Muscle of leg (tissue), 16 donors: ENCODE measurements around the gene DBNL. TPM values are rescaled to one million over a fixed set of nuclear protein-coding genes. Genes with fewer than 3 reads are reported as not detected.
"Not testable (repeated sequence)": the region's sequence is repeated elsewhere in the genome, so short reads cannot be mapped to it uniquely, and the experiment has no call there.

Source experiments
- DNase-seq: peaks from one replicate; pipeline ENCODE4 v3.0.0; 2013
- H3K27ac ChIP-seq: one replicate; pipeline ENCODE4 v1.5.1; 2013; ENCODE audit warnings: mild to moderate bottlenecking, low read length, control low read depth
- H3K27me3 ChIP-seq: one replicate; pipeline ENCODE4 v1.6.1; 2013; ENCODE audit warnings: low read length; ENCODE audit not compliant: control insufficient read depth, insufficient read depth
- H3K36me3 ChIP-seq: one replicate; pipeline ENCODE4 v1.6.1; 2013; ENCODE audit warnings: low read length; ENCODE audit not compliant: control insufficient read depth, insufficient read depth
- H3K4me1 ChIP-seq: one replicate; pipeline ENCODE4 v1.6.1; 2013; ENCODE audit warnings: low read length; ENCODE audit not compliant: control insufficient read depth, insufficient read depth
- H3K4me3 ChIP-seq: one replicate; pipeline ENCODE4 v1.5.1; 2013; ENCODE audit warnings: low read length, control low read depth
- H3K9me3 ChIP-seq: replicated peaks from 2 replicates; pipeline ENCODE4 v1.6.1; 2013; ENCODE audit warnings: low read depth, low read length; ENCODE audit not compliant: control insufficient read depth
- WGBS: methylation state at CpG from one replicate; pipeline ENCODE4 v1.1.5; 2013; ENCODE audit warnings: missing lambda C conversion rate; ENCODE audit not compliant: insufficient coverage; 5-methylcytosine and 5-hydroxymethylcytosine counted together
- long read RNA-seq, 11 donors: transcript quantifications; one replicate each; lab custom pipeline, GENCODE V29; 2026
- polyA plus RNA-seq, 8 donors: library from polyadenylated mRNA; unstranded; fragments of 120-200 nt; gene quantifications; one replicate each; pipeline versions ENCODE4 v1.2.1 to v1.2.3, GENCODE V29; 2013; ENCODE audit warnings: inconsistent platforms in 1 of 8, low replicate concordance in 1 of 8; ENCODE audit not compliant: insufficient read length in 8 of 8, insufficient read depth in 1 of 8
- total RNA-seq: library from RNA; stranded (reverse); fragments of 120-200 nt; gene quantifications from one replicate; pipeline ENCODE4 v1.2.4, GENCODE V29; 2013

DBNL gene
- 45.4 TPM for total RNA-seq
- 10 to 100 TPM; 41.8 to 58.8 (median 48.0) TPM for polyA plus RNA-seq
- long read RNA-seq, donor 1, transcript DBNL-210 (13 exons, 1,808 nt): major isoform, 5 of 237 reads
- long read RNA-seq, donor 1, partial matches to known transcripts: 221 of 237 reads
- long read RNA-seq, donor 1, other reads (novel, unspliced or antisense): 7 of 237 reads
- long read RNA-seq, donor 2, full-length matches to known transcripts: 2 of 26 reads
- long read RNA-seq, donor 2, partial matches to known transcripts: 0 of 26 reads
- long read RNA-seq, donor 2, other reads (novel, unspliced or antisense): 24 of 26 reads
- long read RNA-seq, donor 3, full-length matches to known transcripts: 17 of 649 reads
- long read RNA-seq, donor 3, partial matches to known transcripts: 60 of 649 reads
- long read RNA-seq, donor 3, other reads (novel, unspliced or antisense): 572 of 649 reads
- long read RNA-seq, donor 4, transcript DBNL-210 (13 exons, 1,808 nt): major isoform, 7 of 11 reads
- long read RNA-seq, donor 4, partial matches to known transcripts: 0 of 11 reads
- long read RNA-seq, donor 4, other reads (novel, unspliced or antisense): 0 of 11 reads
- long read RNA-seq, donor 5, transcript DBNL-220 (13 exons, 2,117 nt): minor isoform, 5 of 21 reads
- long read RNA-seq, donor 5, transcript DBNL-210 (13 exons, 1,808 nt): major isoform, 14 of 21 reads
- long read RNA-seq, donor 5, partial matches to known transcripts: 0 of 21 reads
- long read RNA-seq, donor 5, other reads (novel, unspliced or antisense): 0 of 21 reads
- long read RNA-seq, donor 6, transcript DBNL-210 (13 exons, 1,808 nt): major isoform, 11 of 18 reads
- long read RNA-seq, donor 6, transcript DBNL-220 (13 exons, 2,117 nt): minor isoform, 6 of 18 reads
- long read RNA-seq, donor 6, partial matches to known transcripts: 0 of 18 reads
- long read RNA-seq, donor 6, other reads (novel, unspliced or antisense): 0 of 18 reads
- long read RNA-seq, donor 7, transcript DBNL-220 (13 exons, 2,117 nt): minor isoform, 7 of 335 reads
- long read RNA-seq, donor 7, transcript DBNL-210 (13 exons, 1,808 nt): major isoform, 10 of 335 reads
- long read RNA-seq, donor 7, partial matches to known transcripts: 309 of 335 reads
- long read RNA-seq, donor 7, other reads (novel, unspliced or antisense): 9 of 335 reads
- long read RNA-seq, donor 8, partial matches to known transcripts: 0 of 4 reads
- long read RNA-seq, donor 8, other reads (novel, unspliced or antisense): 0 of 4 reads
- long read RNA-seq, donor 9, partial matches to known transcripts: 0 of 5 reads
- long read RNA-seq, donor 9, other reads (novel, unspliced or antisense): 0 of 5 reads
- long read RNA-seq, donor 10, transcript DBNL-220 (13 exons, 2,117 nt): minor isoform, 5 of 527 reads
- long read RNA-seq, donor 10, transcript DBNL-210 (13 exons, 1,808 nt): major isoform, 13 of 527 reads
- long read RNA-seq, donor 10, partial matches to known transcripts: 102 of 527 reads
- long read RNA-seq, donor 10, other reads (novel, unspliced or antisense): 407 of 527 reads
- long read RNA-seq, donor 11, partial matches to known transcripts: 376 of 390 reads
- long read RNA-seq, donor 11, other reads (novel, unspliced or antisense): 10 of 390 reads

DNA sequence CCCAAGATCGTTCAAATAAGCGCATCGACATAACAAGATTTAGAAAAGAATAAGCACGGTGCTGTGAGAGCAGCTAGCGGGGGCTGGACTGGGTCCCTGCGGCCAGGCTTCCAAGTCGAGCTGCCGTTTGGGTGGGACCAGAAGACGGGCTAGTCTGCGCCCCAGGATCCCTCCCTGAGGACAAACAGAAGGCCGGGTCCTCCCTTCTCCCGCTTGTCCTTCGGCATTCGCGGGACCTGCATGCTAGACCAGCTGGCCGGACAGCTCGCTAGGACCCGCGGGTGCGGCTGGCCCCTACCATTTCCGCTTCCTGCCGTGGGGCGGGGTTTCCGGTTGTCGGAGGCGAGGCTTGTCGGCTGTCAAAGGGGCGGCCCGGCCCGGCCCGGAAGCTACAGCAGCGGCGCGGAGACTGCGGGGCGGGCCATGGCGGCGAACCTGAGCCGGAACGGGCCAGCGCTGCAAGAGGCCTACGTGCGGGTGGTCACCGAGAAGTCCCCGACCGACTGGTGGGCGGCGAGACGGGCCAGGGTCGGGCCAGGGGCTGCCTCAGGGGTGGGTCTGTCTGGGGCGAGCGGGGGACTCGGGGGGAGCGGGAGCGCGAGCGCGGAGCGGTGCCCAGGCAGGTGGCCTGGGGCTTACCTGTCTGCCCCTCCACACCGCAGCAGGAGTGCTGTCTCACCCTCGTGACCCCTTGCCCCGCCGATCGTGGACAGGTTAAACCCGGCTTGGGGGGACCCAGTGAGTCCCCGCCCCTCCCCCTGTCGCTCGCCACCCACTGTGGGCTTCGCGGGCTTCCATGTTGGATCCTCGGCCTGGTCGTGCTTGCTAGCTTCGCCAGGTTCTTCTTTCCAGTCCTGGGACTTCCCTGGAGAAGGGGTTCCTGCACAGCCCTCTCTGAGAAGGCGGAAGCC, at the start of gene DBNL:
DBNL (plus strand) TSS at position 388 of the 911 bp plus-strand sequence; CDS start at position 424, 36 bp downstream.
- H3K4me1 ChIP-seq: peaks cover 25% of the 10 kb centered on the region
- under 1% methylated on average over 67 of the region's 74 CpGs for WGBS

DNA sequence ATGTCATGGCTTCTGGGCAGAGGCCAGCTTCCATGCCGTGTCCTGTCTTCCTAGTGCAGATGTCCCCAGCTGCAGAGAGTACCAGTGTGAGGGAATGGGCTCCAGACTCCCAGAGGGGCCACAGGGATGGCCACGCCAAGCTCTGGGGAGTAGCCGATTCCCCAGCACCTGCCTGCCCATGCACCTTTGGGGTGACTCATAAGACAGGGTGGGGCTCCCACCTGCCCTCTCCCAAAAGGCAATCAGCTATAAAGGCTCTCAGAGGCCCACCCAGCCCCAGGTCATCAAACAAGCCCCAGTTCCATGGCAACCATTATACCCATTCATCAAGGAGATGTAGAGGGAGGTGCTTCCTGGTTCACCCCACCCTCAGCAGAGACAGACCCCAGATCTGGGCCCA, 47.0 kb upstream of the DBNL start, which contains the start of gene SPDYE1:
SPDYE1 (plus strand) TSS at position 366 of the 400 bp plus-strand sequence. CDS start 2,053 bp downstream, outside the sequence.
- H3K4me1 ChIP-seq, H3K27ac ChIP-seq, DNase-seq, H3K4me3 ChIP-seq, H3K27me3 ChIP-seq, H3K36me3 ChIP-seq, H3K9me3 ChIP-seq: not testable (repeated sequence)
- 100% methylated on average over 1 of the region's 3 CpGs for WGBS

More for the DNA sequence above, at the start of gene DBNL:
- peak within 1 kb of the TSS; percentile 94 for H3K4me3 ChIP-seq
- H3K36me3 ChIP-seq: peaks cover 22% of the 10 kb centered on the region
- no peaks in the 10 kb centered on the region for H3K9me3 ChIP-seq
- peaks cover 2% of the 10 kb centered on the region for H3K27me3 ChIP-seq
- peak within 1 kb of the TSS; percentile 83 for H3K27ac ChIP-seq
- DNase-seq: peak; percentile 95

DNA sequence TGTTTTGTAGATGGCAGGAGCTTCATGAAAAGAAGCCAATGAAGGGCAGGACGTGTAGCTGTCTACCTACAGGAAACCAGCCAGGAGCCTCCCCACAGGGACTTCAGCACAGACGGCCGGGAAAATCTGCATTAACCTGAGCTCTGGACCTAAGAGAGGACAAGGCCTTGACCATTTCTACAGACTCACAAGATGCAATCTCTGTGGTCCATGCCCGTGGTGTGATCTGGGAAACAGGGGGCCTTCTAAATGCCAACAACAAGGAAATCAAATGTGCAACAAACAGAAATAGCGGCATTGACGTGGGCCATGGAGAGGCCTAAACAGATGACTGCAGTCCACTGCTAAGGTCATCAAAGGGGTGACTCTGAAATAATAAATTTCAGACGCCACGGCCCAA, 32.4 kb upstream of the DBNL start:
- not testable (repeated sequence) for H3K27ac ChIP-seq, DNase-seq, H3K36me3 ChIP-seq, H3K4me1 ChIP-seq, H3K9me3 ChIP-seq, H3K4me3 ChIP-seq, H3K27me3 ChIP-seq
- WGBS: 100% methylated on average over 4 of the region's 8 CpGs

DNA sequence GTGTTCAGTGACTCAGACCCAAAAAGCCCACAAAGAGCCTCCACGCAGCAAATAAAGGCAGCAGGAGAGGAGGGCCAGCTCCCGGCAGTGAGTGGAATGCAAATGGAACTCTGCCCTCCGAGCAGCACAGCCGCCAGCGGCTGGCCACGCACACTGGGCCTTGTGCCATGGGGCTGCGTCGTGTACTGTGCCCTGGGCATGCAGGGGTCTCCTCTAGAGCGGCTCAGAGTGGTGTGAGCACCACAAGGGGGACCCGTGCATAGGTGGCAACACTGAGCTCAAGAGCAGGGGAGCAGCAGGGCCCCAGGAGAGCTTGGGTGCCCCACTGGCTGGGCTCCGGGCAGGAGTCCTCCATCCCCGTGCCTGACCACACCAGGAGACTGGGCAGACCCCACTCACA, 29.4 kb upstream of the DBNL start:
- not testable (repeated sequence) for H3K4me1 ChIP-seq, H3K27me3 ChIP-seq
- WGBS: no CpG with 5 or more reads among the region's 12 CpGs

DNA sequence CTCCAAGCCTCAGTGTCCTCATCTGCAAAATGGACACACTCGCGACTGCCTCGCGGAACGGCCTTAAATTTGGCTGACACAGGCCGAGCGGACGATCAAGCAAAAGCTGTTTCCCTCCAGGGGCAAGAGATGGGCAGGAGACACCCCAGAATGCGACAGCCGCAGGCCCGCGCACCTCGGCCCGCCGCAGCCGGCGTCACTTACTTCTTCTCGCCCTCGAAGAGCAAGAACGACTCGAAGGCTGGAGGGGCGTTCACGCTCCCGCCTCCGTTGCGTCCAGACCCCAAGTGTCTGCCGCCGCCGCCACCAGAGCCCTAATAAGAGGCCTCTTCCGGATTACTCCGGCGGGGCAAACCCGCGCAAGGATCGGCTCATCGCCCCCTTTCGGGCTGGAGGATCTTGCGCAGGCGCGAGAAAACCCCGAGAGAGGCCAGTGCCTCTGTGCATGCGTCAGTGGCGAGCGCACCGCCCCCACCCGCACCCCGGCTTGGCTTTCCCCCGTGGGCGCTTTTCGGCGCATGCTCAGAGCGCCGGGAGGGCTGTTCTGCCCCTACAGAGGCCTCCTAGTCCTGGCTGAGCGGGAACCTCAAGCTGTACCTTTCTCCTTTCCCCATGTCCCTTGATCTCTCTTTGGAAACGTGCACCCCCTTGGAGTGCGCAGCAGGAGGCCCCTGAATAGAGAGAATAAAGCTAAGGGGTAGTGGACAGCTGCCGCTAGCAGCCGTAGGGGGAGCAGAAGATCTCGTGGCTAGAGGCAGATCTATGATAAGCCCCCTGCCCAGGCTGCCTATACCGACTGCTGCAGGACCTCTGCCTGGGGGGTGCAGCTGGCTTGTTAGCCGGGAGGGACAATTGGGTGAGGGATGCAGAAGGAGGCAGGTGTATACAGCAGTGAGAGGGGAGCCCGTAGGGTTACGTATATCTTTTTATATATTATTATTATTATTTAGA, 25.4 kb upstream of the DBNL start:
- H3K27ac ChIP-seq: peak overlapping the region; percentile 54
- H3K9me3 ChIP-seq, H3K36me3 ChIP-seq, H3K27me3 ChIP-seq, H3K4me1 ChIP-seq: not testable (repeated sequence)
- WGBS: 0% methylated on average over 42 of the region's 63 CpGs
- DNase-seq: peak; percentile 99
- H3K4me3 ChIP-seq: peak overlapping the region; percentile 74

More for the DNA sequence above, 29.4 kb upstream of the DBNL start:
- DNase-seq, H3K36me3 ChIP-seq, H3K27ac ChIP-seq, H3K4me3 ChIP-seq, H3K9me3 ChIP-seq: not testable (repeated sequence)

DNA sequence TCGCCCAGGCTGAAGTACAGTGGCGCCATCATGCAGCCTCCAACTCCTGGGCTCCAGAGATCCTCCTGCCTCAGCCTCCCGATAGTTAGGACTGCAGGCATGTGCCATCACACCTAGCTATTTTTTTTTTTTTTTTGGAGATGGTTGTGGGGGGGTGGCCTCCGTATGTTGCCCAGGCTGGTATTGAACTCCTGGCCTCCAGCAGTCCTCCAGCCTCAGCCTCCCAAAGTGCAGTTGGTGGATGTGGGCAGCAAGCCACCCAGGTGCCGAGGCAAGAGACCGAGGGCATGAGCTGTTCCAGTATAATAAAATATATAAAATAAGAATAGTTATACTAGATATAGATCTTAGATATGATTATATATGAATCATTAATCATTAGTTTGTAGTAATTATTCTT, 24.7 kb upstream of the DBNL start:
- not testable (repeated sequence) for H3K36me3 ChIP-seq, H3K27me3 ChIP-seq, H3K9me3 ChIP-seq, DNase-seq, H3K4me3 ChIP-seq, H3K4me1 ChIP-seq
- no CpG with 5 or more reads among the region's 6 CpGs for WGBS
- H3K27ac ChIP-seq: peak overlapping the region; percentile 54

DNA sequence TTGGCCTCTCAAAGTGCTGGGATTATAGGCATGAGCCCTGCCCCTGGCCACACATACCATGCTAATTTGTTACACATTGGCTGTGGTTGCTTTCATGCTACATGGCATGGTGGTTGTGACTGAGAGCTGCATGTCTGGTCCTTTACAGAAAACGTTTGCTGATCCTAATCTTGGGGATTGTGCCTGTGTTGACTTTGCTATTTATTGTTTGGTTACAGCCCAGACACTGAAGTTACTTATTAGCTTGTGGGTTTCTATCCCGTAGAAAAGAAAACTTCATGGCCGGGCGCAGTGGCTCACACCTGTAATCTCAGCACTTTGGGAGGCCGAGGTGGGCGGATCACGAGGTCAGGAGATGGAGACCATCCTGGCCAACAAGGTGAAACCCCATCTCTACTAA, 22.4 kb upstream of the DBNL start:
- not testable (repeated sequence) for DNase-seq, H3K27ac ChIP-seq, H3K4me1 ChIP-seq, H3K27me3 ChIP-seq, H3K4me3 ChIP-seq, H3K36me3 ChIP-seq, H3K9me3 ChIP-seq
- WGBS: 100% methylated on average over 1 of the region's 7 CpGs

DNA sequence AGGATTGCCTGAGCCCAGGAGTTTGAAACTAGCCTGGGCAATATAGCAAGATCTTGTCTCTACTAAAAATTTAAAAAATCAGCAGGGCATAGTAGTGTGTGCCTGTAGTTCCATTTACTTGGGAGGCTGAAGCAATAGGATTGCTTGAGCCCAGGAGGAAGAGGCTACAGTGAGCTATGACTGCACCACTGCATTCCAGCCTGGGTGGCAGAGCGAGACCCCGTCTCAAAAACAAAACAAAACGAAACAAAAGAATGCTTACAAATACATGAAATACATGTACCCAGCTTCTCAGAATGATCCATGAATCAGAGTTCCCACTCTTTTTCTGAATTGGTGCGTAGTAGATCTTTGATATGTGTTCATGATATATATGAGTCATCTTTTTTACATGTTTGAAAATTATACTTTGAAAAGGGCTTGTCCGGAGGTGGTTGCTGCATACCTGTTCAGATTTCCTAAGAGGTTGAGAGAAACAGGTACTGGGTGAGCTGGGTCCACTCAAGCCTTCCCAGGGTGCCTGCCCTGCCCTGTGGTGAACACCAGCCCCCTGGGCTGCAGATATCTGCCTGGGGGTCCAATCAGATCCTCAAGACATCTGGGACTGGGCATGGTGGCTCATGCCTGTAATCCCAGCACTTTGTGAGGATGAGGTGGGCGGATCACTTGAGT, 21.6 kb upstream of the DBNL start:
- H3K27ac ChIP-seq, H3K36me3 ChIP-seq, H3K4me1 ChIP-seq, H3K27me3 ChIP-seq, H3K9me3 ChIP-seq, H3K4me3 ChIP-seq, DNase-seq: not testable (repeated sequence)
- WGBS: no CpG with 5 or more reads among the region's 6 CpGs
